ENCODE measurements around the gene PEX11A.

PEX11A gene

GRCh38 chr15:89656116-89656815, 34.3 kb downstream of the PEX11A start:
- no peak for TF ChIP-seq CTCF (conservative IDR thresholded peaks at IDR 0.05; ENCODE audit: low read depth, low read length)
- DNase-seq (ENCODE audit: low read depth): no peak
- H3K4me3 ChIP-seq (ENCODE audit: low read length): no peak overlapping the region

GRCh38 chr15:89654847-89655805, 35.4 kb downstream of the PEX11A start, which contains the start of gene KIF7:
Gene KIF7, minus strand, starts transcription at chr15:89655467. Its CDS starts 2,537 bp downstream, at chr15:89652930.
- peak within 1 kb of the TSS; percentile 78 for H3K4me3 ChIP-seq (ENCODE audit: low read length)
- no peak for DNase-seq (ENCODE audit: low read depth)

GRCh38 chr15:89654301-89654761, 36.2 kb downstream of the PEX11A start:
- DNase-seq (ENCODE audit: low read depth): no peak
- peak overlapping the region; percentile 78 for H3K4me3 ChIP-seq (ENCODE audit: low read length)
- no peak for TF ChIP-seq CTCF (conservative IDR thresholded peaks at IDR 0.05; ENCODE audit: low read depth, low read length)

More at GRCh38 chr15:89654847-89655805, 35.4 kb downstream of the PEX11A start, which contains the start of gene KIF7:
- TF ChIP-seq CTCF (conservative IDR thresholded peaks at IDR 0.05; ENCODE audit: low read depth, low read length): no peak

GRCh38 chr15:89653578-89653977, 37.0 kb downstream of the PEX11A start:
- no peak for TF ChIP-seq CTCF (conservative IDR thresholded peaks at IDR 0.05; ENCODE audit: low read depth, low read length)
- H3K4me3 ChIP-seq (ENCODE audit: low read length): no peak overlapping the region
- no peak for DNase-seq (ENCODE audit: low read depth)

GRCh38 chr15:89652666-89653065, 37.9 kb downstream of the PEX11A start:
- no peak overlapping the region for H3K4me3 ChIP-seq (ENCODE audit: low read length)
- no peak for TF ChIP-seq CTCF (conservative IDR thresholded peaks at IDR 0.05; ENCODE audit: low read depth, low read length)
- DNase-seq (ENCODE audit: low read depth): no peak

GRCh38 chr15:89652131-89652530, 38.4 kb downstream of the PEX11A start:
- TF ChIP-seq CTCF (conservative IDR thresholded peaks at IDR 0.05; ENCODE audit: low read depth, low read length): no peak
- H3K4me3 ChIP-seq (ENCODE audit: low read length): no peak overlapping the region
- no peak for DNase-seq (ENCODE audit: low read depth)
